ENCODE measurements around the gene CAVIN2.

- TF ChIP-seq CTCF (IDR thresholded peaks at IDR 0.05): no peak
- TF ChIP-seq POLR2A (IDR thresholded peaks at IDR 0.05): no peak
- no peak for TF ChIP-seq POLR2AphosphoS5 (IDR thresholded peaks at IDR 0.05)
Measured at GRCh38 chr2:191824398-191824797, 22.5 kb downstream of the CAVIN2 start.
